Measurements from ENCODE around the gene TNIK.
"Not testable (repeated sequence)": the region's sequence is repeated elsewhere in the genome, so short reads cannot be mapped to it uniquely, and the experiment has no call there.

Gene TNIK

DNA sequence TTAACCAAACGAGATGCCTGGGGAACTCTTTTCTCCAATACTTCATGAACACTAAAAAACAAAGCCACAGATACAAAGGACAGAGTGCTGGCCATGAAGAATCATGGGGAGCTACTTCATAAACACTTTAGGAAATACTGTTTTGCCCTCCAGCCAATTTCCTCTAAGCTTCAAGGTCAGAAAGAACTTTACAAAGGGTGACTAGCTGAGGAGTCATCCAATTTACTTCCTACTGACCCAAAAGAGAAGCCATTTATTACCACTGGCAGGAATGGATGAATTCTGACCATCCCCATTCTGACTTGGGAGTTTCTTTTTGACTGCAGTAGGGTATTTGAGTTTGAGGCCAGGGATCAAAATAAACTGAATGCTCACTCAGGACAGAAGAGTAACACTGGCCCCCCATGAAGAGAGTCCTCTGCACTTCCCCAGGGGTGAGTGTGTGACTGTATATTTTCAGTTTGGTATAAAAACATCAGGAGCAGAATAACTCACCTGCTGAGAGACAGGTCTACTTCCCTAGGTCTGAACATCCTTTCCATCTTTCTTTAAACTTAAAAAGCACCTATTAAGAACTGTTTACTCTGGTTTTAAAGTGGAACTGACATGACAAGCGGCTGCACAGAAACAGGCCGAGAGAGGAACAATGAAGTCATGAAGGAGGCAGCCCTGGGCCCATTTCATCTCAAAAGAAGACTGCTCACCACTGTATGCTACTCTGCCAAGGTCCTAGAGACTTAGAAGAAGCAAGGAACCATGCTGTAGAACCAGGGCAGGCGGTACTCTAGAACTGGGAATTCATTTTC is 203.6 kb downstream of the TNIK start:
- no peak for DNase-seq (ENCODE audit: low read depth)

DNA sequence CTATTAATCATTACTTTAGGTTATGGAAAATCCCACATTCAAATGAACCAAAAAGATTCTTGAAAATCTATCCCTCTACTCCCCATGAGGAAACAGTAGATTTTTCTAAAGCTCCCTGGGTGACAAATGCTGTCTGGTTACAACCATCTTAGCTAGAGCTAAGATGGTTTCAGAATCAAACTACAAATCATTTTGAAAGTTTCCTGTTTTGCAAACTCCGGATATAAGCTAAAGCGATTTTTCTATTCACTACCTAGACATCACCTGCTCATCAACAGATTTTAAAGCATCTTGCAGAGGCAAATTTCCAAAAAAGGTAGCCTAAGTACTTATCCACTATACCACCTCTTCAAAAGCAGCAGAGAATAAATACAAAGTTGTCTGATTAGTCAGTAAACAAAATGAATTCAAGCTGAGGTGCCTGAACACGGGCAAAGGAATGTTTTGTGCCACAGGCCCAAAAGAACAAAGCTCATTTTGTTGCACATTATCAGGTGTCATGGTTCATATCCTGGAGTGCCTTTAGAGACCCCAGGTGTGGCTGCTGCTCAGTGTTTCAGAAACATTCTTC is 204.9 kb downstream of the TNIK start:
- no peak for DNase-seq (ENCODE audit: low read depth)

DNA sequence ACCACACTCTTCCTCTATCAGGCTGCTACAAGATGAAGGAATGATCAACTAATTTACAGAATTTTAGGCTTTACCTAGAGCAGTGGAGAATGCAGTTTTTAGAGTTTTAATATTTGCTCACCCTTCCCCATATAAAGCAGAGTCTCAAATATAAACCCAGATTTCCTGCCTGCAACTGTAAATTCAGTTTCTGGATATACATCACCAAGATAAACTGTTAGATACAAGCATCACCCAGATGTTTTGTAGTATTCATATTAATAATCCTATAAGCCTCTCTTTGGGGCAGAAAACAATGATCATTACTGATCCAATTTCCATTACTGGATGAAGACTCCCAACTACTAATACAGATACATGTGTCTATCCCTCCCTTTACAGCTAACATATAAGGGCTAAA is 205.9 kb downstream of the TNIK start:
- DNase-seq (ENCODE audit: low read depth) = no peak

DNA sequence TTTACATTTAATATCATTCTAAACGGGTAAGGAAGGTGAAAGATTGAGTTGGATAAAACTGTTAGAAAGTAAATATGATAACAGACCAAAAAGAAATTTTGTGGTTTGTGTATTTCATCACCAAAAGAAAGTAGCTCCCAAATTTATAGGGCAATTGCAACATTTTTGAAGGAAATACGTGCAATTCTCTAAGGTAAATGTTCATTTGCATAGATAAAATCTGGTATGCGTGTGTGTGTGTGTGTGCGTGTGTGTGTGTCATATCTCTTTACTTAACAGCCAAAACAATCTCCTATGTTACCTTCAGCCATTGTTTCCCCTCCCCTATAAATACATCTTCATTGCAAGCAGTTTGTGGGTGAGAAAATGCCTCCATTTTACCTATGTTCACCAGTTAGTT is 208.4 kb downstream of the TNIK start:
- DNase-seq (ENCODE audit: low read depth) = no peak

DNA sequence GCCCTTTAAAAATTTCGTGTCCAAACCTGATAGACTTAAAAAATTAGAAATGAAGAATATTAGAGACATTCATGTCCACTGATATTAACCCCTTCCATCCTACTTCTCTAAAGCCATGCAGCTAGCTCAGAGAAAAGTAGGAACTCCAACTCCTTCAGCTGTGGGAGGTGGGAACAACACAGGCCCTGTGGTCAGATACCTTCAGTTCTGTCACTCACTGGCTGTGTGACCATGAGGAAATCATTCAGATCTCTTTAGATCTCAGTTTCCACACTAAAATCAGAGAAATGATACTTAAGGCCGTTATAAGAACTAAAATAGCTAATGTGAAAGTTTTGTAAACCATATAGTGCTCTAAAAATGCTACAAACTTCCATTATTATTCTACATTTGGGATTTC is 209.8 kb downstream of the TNIK start:
- no peak for DNase-seq (ENCODE audit: low read depth)

DNA sequence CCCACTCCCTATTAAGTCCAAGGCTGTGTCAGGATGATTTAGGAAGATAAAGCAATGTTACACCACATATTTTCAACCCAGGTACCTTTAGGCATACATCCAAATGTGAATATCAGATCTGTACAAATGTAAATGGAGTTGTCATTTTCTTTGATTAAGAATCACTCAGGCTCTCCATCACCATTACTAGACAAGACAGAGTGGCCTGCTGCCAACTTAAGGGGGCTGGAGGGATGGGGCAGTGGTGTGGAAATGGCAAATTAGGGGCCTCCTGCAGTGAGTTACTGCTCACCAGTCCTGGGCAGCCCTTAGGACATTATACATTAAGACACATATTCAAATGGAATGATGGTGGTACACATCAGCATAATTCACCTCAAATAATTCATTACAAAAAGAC is 211.0 kb downstream of the TNIK start:
- DNase-seq (ENCODE audit: low read depth) = no peak

DNA sequence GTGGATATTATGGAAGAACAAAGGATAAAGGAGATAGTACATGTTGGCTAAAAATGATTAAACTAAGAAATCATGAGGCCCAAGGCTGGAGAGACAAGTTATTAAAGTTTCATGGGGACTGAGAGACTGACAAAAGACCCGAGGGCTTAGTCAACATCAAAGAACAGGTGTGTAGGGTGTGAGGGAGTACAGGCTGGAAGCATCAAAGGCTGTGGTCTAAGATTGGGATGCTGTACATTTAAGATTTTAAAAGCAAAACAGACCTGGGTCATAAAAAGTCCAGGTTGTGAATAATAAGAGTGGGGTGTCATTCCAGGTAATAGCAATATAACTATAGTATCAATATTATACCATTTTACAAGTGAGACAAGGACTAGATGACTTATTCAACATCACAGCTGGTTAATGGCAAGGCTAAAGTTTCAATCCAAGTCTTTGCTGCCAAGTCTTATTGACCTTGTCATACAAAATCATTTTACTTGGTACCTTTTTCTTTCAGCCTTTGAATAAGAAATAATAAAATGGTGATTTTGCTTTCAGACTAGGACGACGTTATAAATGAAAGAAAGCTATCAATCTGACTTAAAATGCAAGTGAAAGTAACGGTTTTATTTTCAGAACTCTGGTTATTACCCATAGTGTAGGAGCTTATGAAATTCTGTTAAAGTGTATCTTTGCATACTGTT is 211.6 kb downstream of the TNIK start:
- DNase-seq (ENCODE audit: low read depth) = no peak

DNA sequence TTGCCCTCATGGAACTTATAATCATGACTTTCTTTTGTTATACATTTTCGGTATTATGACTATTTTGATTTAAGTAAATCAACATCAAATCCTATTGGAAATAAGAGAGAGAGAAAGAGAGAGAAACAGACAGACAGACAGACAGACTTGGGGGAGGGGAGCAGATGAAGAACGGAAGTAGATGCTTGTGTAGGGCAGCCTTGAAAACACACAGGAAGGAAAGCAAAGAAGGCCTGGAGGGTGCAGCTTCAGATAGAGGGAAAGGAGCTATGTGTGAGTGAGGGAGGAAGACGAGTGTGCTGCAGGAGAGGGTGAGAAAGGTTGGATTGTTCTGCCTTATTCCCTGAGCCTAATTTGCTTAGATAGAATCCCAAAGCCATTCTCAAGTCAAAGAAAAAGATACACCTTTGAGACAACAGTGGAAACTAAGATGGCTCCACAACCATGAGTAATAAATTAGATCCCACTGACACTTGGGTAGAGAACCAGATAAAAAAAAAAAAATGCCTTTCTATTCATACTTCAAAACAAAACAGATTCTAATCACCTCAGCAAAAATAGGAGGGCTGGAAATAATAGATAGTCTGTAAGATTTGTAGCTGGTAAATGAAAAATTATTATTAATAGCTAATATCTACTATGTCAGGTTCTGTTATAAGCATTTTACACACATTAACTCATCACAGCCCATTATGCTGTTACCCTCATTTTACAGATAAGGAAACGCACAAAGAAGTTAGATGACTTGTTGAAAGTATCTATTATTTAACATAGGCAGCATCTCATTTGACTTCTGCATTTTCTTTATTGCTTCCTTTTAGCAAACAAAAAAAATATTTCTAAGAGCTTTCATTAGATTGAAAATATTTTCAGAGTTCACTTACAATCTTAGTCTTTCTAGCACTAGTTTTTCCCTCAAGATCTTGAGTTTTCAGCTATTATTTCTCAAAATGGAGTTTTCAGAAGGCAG is 214.1 kb downstream of the TNIK start:
- no peak for DNase-seq (ENCODE audit: low read depth)

DNA sequence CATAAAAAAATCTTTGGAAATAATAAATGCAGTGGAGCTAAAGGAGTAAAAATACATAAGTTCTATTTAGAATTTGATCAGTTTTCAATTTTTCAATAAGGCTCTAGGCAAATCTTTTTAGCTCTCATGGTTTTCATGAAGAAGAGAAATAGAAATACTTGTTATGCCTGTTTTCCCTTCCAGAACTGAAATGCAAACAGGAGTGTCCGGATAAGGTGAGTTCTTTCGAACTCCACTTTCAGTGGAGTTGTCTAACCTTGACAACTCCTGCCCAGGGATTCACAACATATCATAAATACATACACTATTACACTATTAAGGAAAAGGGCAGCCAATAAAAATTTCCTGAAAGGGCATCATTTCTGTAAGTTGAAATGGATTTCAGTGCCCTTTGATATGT is 217.3 kb downstream of the TNIK start:
- no peak for DNase-seq (ENCODE audit: low read depth)

DNA sequence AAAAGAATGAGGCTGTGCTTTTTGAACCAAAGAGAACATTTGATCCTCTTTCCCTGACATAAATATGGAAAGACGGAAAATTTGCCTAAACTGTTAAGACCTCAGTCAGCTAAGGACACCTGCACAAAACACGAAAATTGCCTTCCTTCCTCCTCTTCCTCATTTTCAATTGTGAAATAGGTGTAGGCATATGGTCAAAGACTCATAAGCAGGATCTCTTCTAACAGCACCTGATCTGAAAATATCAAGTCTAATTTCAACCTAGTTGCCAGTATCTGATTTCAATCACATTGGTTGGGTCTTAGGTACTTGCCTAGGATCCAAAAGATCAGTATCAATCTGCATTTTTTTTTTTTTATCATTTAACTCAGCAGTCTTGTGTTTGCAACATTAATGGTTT is 218.0 kb downstream of the TNIK start:
- no peak for DNase-seq (ENCODE audit: low read depth)

DNA sequence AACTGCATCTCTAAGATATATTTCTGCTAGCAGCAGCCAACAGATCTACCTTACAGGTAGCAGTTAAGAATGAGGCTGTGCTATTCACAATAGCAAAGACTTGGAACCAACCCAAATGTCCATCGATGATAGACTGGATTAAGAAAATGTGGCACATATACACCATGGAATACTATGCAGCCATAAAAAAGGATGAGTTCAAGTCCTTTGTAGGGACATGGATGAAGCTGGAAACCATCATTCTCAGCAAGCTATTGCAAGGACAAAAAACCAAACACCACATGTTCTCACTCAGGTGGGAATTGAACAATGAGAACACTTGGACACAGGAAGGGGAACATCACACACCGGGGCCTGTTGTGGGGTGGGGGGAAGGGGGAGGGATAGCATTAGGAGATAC is 218.6 kb downstream of the TNIK start:
- not testable (repeated sequence) for DNase-seq (ENCODE audit: low read depth)

DNA sequence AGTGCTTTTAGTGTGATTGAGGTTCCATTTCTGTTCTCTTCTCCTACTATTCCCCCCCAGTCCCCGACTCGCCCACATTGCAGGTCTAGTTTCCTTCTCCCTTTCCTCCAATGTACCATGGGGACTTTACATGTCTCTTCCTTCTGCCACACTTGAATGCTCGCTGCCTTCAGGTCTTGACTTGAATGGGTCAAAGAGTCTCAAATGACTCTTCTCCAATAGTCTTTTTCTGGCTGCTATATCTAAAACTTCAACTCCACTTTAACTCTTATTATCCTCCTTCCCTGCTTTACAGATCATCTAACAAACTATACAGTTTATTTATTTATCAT is 219.7 kb downstream of the TNIK start:
- no peak for DNase-seq (ENCODE audit: low read depth)

DNA sequence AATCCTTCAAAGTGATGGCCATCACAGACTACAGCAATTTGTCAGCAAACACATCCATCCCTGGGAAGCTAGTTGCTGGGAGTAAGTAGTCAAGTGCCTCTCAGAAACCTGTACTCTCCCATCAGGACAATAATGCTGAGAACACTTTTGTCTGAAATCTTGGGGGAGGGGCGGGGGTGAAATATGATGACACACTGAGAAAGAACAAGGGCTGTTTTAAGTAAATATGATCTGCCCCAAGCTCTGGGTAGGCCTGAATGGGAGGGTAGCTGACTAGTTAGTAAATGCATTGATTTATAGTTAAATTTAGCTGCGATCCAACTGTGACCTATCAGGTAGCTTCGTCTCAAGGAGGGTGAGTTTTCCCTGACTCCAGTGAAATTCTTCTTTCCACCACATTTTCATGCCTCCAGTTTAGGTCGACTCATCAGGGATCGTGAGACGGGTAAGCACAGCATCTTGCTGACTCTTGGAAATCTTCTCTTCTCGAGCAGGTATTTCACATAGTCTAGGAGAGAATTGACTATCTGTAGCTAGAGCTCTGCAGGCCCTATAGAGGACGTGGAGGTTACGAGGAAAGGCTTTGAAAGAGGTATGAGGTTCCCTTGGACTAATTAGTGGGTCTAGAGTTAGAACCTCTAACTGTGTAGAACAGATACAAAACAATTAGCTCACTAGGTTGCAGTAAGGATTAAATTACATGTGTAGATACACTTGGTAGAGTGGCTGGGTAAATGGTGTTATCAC is 220.3 kb downstream of the TNIK start:
- DNase-seq (ENCODE audit: low read depth) = no peak

DNA sequence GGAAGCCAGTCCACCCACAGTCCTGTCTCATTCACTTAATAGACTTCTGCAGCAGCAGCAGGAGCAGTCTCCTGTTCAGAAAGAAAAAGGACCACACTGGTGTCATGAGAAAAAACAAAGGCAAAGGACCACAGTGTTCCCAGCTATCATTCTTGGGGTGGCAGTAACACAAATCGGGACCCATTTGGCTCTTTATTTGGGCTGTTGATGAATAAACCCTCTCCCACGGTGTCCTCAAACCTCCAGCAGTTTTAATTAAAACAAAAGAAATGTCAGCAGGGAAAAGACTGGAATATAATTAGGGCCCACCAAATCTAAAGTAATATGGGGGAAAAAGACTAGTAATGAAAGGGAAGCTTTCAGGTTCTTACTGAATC is 223.2 kb downstream of the TNIK start:
- no peak for DNase-seq (ENCODE audit: low read depth)

DNA sequence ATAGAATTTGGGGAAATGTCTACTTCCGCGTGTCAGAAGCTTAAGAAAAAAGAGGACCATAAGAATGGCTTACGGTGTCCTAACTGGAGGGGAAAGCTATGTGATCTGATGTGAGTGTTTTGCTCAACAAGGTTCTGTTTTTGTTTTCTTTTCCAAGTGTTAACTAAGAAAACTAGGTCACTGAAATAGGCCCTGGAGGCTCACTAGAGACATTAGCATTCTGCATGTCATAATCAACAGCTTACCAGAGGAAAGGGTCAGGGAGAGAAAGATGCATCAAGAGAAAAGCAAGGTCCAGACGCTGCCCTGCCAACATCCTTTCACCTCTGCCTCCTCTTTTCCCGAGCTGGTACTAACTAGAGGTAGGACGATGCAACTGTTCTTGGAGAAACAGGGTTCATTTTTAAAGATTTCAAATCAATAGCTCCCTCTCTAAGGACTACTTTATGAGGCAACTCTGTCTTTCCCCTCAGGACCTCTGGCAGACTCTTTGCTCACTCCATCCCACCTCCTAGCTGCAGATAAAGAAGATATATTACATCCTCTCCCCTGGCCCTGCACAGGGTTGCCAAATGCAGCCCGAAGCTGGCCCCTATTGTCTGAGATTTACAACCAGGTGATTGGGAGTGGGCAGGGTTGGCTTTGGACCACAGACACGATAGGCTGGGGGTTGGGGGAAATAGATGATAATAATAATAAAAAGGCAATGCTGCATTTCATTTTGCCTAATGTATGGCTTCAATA is 223.8 kb downstream of the TNIK start:
- DNase-seq (ENCODE audit: low read depth) = no peak

DNA sequence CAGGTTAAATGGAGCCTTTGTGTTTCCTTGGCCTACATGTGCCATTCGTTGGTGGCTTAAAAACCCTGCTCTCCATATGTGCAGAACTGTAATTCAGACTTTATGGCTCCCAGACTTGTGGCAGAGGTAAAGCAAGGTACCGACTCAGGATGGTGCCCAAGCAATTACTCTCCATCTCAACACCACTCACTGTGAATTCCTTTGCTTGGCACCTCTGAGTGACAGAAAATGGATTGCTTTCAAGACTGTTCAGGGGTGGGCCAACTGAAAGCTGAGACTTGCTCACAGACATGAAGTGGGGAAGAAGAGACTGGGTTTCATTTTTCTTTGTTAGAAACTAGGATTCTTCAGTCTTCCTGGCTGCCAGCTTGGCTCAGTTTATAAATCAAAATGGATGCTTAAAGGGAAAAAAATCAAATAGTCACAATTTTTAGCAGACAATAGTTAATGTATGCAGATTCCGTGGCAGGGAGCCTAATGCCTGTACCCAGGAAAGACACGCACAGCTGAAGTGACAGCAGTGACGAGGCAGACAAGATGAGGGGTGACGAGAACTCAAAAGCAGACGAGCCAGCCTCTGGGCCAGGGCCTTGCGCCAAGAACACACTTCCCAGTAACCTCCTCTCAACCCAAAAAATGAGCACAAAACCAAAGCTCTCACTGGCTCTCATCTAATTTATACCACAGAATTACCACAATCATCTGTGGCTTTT is 225.8 kb downstream of the TNIK start:
- DNase-seq (ENCODE audit: low read depth) = no peak

DNA sequence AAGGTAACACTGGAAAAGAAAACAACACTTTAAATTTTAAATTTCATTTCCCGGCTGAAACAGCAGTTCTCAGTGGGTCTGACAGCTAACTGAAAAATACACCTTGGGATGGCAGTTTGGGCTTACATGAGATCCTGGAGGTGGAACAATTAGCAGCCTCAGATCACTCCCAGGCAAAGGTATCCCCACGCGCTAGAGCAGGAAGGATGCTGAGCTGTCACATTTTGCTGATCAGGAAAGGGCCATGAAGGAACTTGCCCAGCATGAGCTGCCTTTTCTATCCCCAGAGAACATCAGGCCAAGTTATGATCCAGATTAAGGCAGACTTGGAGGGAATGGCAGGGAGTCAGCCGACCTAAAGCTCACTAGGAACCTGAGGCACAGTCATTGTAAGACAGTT is 228.8 kb downstream of the TNIK start:
- no peak for DNase-seq (ENCODE audit: low read depth)

DNA sequence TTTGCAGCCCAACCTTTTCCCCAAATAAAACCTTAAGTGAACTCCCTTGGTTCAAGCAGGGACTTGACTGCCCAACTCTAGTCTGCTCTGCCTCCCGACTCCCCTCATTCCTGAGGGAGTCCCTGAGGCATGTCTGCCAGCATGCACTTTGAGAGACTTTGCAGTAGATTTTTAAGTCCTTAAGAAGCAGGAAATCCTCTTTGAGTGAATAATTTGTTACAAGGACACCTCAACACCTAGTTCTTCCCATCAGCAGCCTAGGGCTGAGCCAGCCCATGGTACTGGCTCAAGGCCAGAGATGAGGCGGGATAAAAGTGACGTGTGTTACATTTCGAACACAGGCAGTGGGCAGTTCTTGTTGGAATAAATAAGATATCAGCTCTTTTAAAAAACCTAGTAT is 229.3 kb downstream of the TNIK start:
- DNase-seq (ENCODE audit: low read depth) = no peak

DNA sequence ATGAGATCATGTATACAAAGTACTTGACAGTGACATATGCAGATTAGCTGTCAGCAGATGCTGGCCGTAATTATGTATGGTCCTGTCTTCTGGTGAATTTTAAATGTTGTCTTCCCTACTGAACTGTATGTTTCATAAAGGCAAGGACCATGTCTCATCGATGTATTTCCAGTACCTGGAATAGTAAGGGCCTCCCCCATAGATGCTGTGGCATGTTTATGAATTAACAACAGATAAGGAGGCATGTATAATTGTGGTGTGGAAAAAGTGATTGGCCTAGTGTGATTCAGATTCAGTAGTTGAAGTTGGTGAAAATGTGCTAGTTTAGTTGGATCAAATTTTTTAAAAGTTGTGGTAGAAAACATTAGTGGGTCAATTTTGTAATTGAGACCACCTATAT is 231.0 kb downstream of the TNIK start:
- no peak for DNase-seq (ENCODE audit: low read depth)

DNA sequence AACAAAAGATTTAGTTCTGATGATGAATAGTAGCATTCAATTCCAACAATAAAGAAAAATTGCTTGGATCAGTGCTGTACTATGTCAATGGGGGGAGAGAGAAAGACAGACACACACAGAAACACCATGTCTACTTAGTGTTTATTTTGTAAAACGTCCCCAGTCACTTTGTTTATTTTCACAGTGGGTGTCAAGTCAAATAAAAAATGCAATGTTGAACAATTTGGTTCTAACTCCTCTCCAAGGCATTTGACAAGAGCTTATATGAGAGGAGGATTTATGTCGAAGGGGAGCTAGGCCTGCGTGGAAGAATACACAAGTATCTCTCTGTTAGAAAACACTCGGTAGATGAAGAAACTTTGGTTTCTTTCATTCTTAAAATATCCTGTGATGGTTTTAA is 232.0 kb downstream of the TNIK start:
- no peak for DNase-seq (ENCODE audit: low read depth)
